H1 (cell line): Measurements from ENCODE around the gene MRPL54. TPM values are rescaled to one million over a fixed set of nuclear protein-coding genes. Genes with fewer than 3 reads are reported as not detected.

ENCODE experiments used
- CTCF ChIA-PET: fragments of 300-600 bp; sonication (Branson Sonifier 250); formaldehyde crosslinking; loops from one replicate; lab custom pipeline; 2021; ENCODE audit not compliant: partially characterized antibody; lab: Charles Lee
- POLR2A ChIA-PET: fragments of 300-600 bp; sonication (Branson Sonifier 250); formaldehyde crosslinking; loops from one replicate; lab custom pipeline; 2021; ENCODE audit warnings: inconsistent platforms; ENCODE audit not compliant: partially characterized antibody; lab: Charles Lee
- DNase-seq, 2 experiments: peaks; one replicate each; pipeline versions ENCODE4 v3.0.0 to v3.0.0-alpha.2; 2010 to 2022; ENCODE audit warnings: low spot score in 2 of 2, low read depth in 1 of 2, mixed read lengths in 1 of 2
- FAIRE-seq: peaks from 2 replicates; lab custom pipeline; 2011; peaks lifted over from hg19 to GRCh38; lab: Jason Lieb, UNC
- H2AFZ ChIP-seq: 2 replicates; pipeline ENCODE4 v1.8.1; 2012; ENCODE audit warnings: low read length, inconsistent platforms
- H2AK5ac ChIP-seq: 2 replicates; pipeline ENCODE4 v1.6.1; 2013; ENCODE audit warnings: low read depth, low read length
- H2BK120ac ChIP-seq: replicated peaks from 2 replicates; pipeline ENCODE3; 2013; ENCODE audit warnings: low read depth, low read length, inconsistent platforms
- H2BK12ac ChIP-seq: 2 replicates; pipeline ENCODE4 v1.6.1; 2013; ENCODE audit warnings: low read depth, low read length
- H2BK15ac ChIP-seq: 2 replicates; pipeline ENCODE4 v1.6.1; 2013; ENCODE audit warnings: low read length
- H2BK20ac ChIP-seq: 2 replicates; pipeline ENCODE4 v1.6.1; 2013; ENCODE audit warnings: low read length
- H2BK5ac ChIP-seq: 2 replicates; pipeline ENCODE4 v1.6.1; 2013; ENCODE audit warnings: low read depth, low read length
- H3K14ac ChIP-seq: 2 replicates; pipeline ENCODE4 v1.6.1; 2013; ENCODE audit warnings: inconsistent platforms; ENCODE audit not compliant: insufficient read length
- H3K18ac ChIP-seq: 2 replicates; pipeline ENCODE4 v1.6.1; 2013; ENCODE audit warnings: low read length; ENCODE audit errors: extremely low read depth
- H3K23ac ChIP-seq: 2 replicates; pipeline ENCODE4 v1.6.1; 2013; ENCODE audit warnings: inconsistent platforms; ENCODE audit not compliant: insufficient read length
- H3K23me2 ChIP-seq: 2 replicates; pipeline ENCODE4 v1.6.1; 2013; ENCODE audit warnings: low read depth, low read length
- H3K27ac ChIP-seq: 2 replicates; pipeline ENCODE4 v1.6.1; 2011; ENCODE audit warnings: low read depth, low read length, inconsistent platforms
- H3K27me3 ChIP-seq, 4 experiments: replicated peaks in 1 of 4; 1 replicate in 1 of 4; 2 replicates in 3 of 4; pipeline versions ENCODE4 v1.6.1 to v1.8.1; 2011 to 2013; ENCODE audit warnings: low read length in 3 of 4, mild to moderate bottlenecking in 3 of 4, inconsistent platforms in 2 of 4, mixed read lengths in 2 of 4, moderate library complexity in 1 of 4; ENCODE audit not compliant: control insufficient read depth in 3 of 4, insufficient read depth in 3 of 4; ENCODE audit errors: extremely low read depth in 1 of 4
- H3K36me3 ChIP-seq, 4 experiments: 2 replicates each; pipeline versions ENCODE4 v1.6.1 to v1.8.1; 2011 to 2013; ENCODE audit warnings: mild to moderate bottlenecking in 4 of 4, low read length in 3 of 4, moderate library complexity in 2 of 4, control low read depth in 1 of 4, inconsistent platforms in 1 of 4; ENCODE audit not compliant: insufficient read depth in 4 of 4, control insufficient read depth in 2 of 4
- H3K4ac ChIP-seq: replicated peaks from 2 replicates; pipeline ENCODE3; 2013; ENCODE audit warnings: low read length, low read depth, mixed read lengths, inconsistent platforms; ENCODE audit not compliant: insufficient read length
- H3K4me1 ChIP-seq, 4 experiments: replicated peaks in 1 of 4; 1 replicate in 1 of 4; 2 replicates in 3 of 4; pipeline versions ENCODE4 v1.6.1 to v1.8.1; 2011 to 2013; ENCODE audit warnings: low read length in 3 of 4, inconsistent platforms in 2 of 4, mixed read lengths in 1 of 4; ENCODE audit not compliant: insufficient read depth in 4 of 4, control insufficient read depth in 3 of 4
- H3K4me2 ChIP-seq, 2 experiments: 2 replicates each; pipeline versions ENCODE4 v1.6.1 to v1.8.1; 2011 to 2013; ENCODE audit warnings: low read depth in 2 of 2, low read length in 2 of 2, control low read depth in 1 of 2, inconsistent platforms in 1 of 2, mild to moderate bottlenecking in 1 of 2; ENCODE audit not compliant: insufficient read depth in 1 of 2
- H3K4me3 ChIP-seq, 4 experiments: fragments of 200-600, 300-600 bp in 1 of 4; sonication (generic), shearing (Covaris generic), sonication (Bioruptor Twin) in 1 of 4; 2 replicates each; pipeline versions ENCODE4 v1.5.1 to v1.8.1; 2011 to 2016; ENCODE audit warnings: low read length in 4 of 4, low read depth in 3 of 4, control low read depth in 2 of 4, inconsistent platforms in 2 of 4, mild to moderate bottlenecking in 2 of 4, mixed read lengths in 1 of 4, moderate library complexity in 1 of 4; ENCODE audit not compliant: insufficient read depth in 2 of 4; ENCODE audit errors: extremely low read depth in 1 of 4
- H3K56ac ChIP-seq: replicated peaks from 2 replicates; pipeline ENCODE3; 2013; ENCODE audit warnings: low read depth, mild to moderate bottlenecking, mixed read lengths, low read length, inconsistent platforms; ENCODE audit not compliant: insufficient read length
- H3K79me1 ChIP-seq: 2 replicates; pipeline ENCODE4 v1.6.1; 2013; ENCODE audit warnings: low read depth, low read length, control low read depth
- H3K79me2 ChIP-seq, 2 experiments: 2 replicates each; pipeline versions ENCODE4 v1.6.1 to v1.8.1; 2012 to 2013; ENCODE audit warnings: low read length in 2 of 2, mild to moderate bottlenecking in 2 of 2, inconsistent platforms in 1 of 2; ENCODE audit not compliant: insufficient read depth in 2 of 2, control insufficient read depth in 1 of 2
- H3K9ac ChIP-seq, 4 experiments: replicated peaks in 1 of 4; 1 replicate in 1 of 4; 2 replicates in 3 of 4; pipeline versions ENCODE4 v1.6.1 to v1.8.1; 2011 to 2013; ENCODE audit warnings: low read depth in 3 of 4, low read length in 3 of 4, control low read depth in 2 of 4, mild to moderate bottlenecking in 2 of 4, moderate library complexity in 2 of 4, inconsistent platforms in 1 of 4; ENCODE audit errors: extremely low read depth in 1 of 4
- H3K9me3 ChIP-seq, 2 experiments: 2 replicates each; pipeline versions ENCODE4 v1.6.1 to v1.8.1; 2012 to 2013; ENCODE audit warnings: mild to moderate bottlenecking in 2 of 2, moderate library complexity in 2 of 2, control low read depth in 1 of 2, inconsistent platforms in 1 of 2, low read depth in 1 of 2, low read length in 1 of 2, mixed read lengths in 1 of 2; ENCODE audit not compliant: insufficient read depth in 2 of 2
- H4K20me1 ChIP-seq, 2 experiments: replicated peaks in 1 of 2; 2 replicates each; pipeline versions ENCODE3 to v1.8.1; 2011 to 2013; ENCODE audit warnings: inconsistent platforms in 2 of 2, low read length in 2 of 2, mild to moderate bottlenecking in 1 of 2; ENCODE audit not compliant: insufficient read depth in 2 of 2, control insufficient read depth in 1 of 2
- H4K5ac ChIP-seq: 2 replicates; pipeline ENCODE4 v1.6.1; 2013; ENCODE audit warnings: low read length, low read depth, mixed read lengths, inconsistent platforms; ENCODE audit not compliant: insufficient read length
- H4K8ac ChIP-seq: 2 replicates; pipeline ENCODE4 v1.8.0; 2013; ENCODE audit warnings: mild to moderate bottlenecking, moderate library complexity, low read length, inconsistent platforms; ENCODE audit not compliant: insufficient read depth; ENCODE audit errors: extremely low read depth
- H4K91ac ChIP-seq: replicated peaks from 2 replicates; pipeline ENCODE3; 2013; ENCODE audit warnings: low read length, mixed read lengths, inconsistent platforms; ENCODE audit not compliant: insufficient read length
- BCL11A ChIP-seq, 2 experiments: IDR thresholded peaks; one replicate each; pipeline ENCODE4 v1.6.1; 2011; ENCODE audit warnings: low read depth in 2 of 2, low read length in 2 of 2, mild to moderate bottlenecking in 2 of 2
- EP300 ChIP-seq, 2 experiments: IDR thresholded peaks; 1 replicate in 1 of 2; 2 replicates in 1 of 2; pipeline ENCODE4 v1.6.1; 2011 to 2012; ENCODE audit warnings: low read depth in 2 of 2, low read length in 2 of 2, mild to moderate bottlenecking in 2 of 2, borderline replicate concordance in 1 of 2, inconsistent platforms in 1 of 2, moderate library complexity in 1 of 2
- NRF1 ChIP-seq: IDR thresholded peaks from 2 replicates; pipeline ENCODE4 v1.6.1; 2011; ENCODE audit warnings: mild to moderate bottlenecking, low read depth, low read length, improper control_type of control experiment
- RFX5 ChIP-seq: IDR thresholded peaks from 2 replicates; pipeline ENCODE4 v1.6.1; 2011; ENCODE audit warnings: low read depth, low read length, improper control_type of control experiment, borderline replicate concordance
- TAF7 ChIP-seq: optimal IDR thresholded peaks from 2 replicates; pipeline ENCODE3; 2011; ENCODE audit warnings: low read depth, mild to moderate bottlenecking, inconsistent platforms, low read length, moderate library complexity, borderline replicate concordance
- TBP ChIP-seq: IDR thresholded peaks from 2 replicates; pipeline ENCODE4 v1.6.1; 2011; ENCODE audit warnings: low read depth, low read length, improper control_type of control experiment
- WGBS, 2 experiments: shearing (Covaris generic) in 1 of 2; methylation state at CpG; one replicate each; pipeline versions ENCODE4 v1.1.6 to v1.1.7; 2013 to 2015; ENCODE audit warnings: low lambda C conversion rate in 2 of 2, mixed read lengths in 2 of 2, inconsistent platforms in 1 of 2, low coverage in 1 of 2, missing lambda C conversion rate in 1 of 2; ENCODE audit not compliant: insufficient replicate concordance in 2 of 2, insufficient coverage in 1 of 2, insufficient read length in 1 of 2; ENCODE audit errors: extremely low coverage in 1 of 2, missing lambda C conversion rate in 1 of 2; 5-methylcytosine and 5-hydroxymethylcytosine counted together
- polyA plus RNA-seq, 7 experiments: library from polyadenylated mRNA; depleted of rRNA in 3 of 7; stranded (reverse) in 5 of 7; unstranded in 2 of 7; fragments of >200 nt in 5 of 7; fragments of 200-250 nt in 2 of 7; gene quantifications; 1 replicate in 5 of 7; 2 replicates in 1 of 7; 4 replicates in 1 of 7; pipeline versions ENCODE4 v1.2.1 to v1.2.3, GENCODE V29; 2011 to 2013; ENCODE audit warnings: missing spikeins in 2 of 7, mixed read lengths in 2 of 7
- total RNA-seq: library from RNA; stranded (reverse); fragmentation: NEBNext Ultra II Directional; extraction: Animal tissue kit (Norgen Biotek cat#: 25700); gene quantifications from 2 replicates; pipeline ENCODE4 v1.2.1, GENCODE V29; 2021

The MRPL54 gene
- total and polyA plus RNA-seq, 2 of the 8 experiments (the other 6 are each of a cell fraction or from before 2014, with no cell fraction given): 63.8 to 72.8 TPM

GRCh38 chr19:3805859-3806258 lies 43.4 kb downstream of the MRPL54 start:
- Histone ChIP-seq H3K9me3 (peaks cover 0 to 4% of the 10 kb centered on the region in 2 experiments; a peak in 1 of 4 replicates), H4K5ac (no peak overlapping the region), H3K9ac (no peak overlapping the region), H4K20me1 (peaks cover 0 to 9% of the 10 kb centered on the region in 2 experiments), H2BK15ac (no peak overlapping the region), H3K27ac (no peak overlapping the region), H3K4me3 (no peak overlapping the region), H3K4me2 (no peak overlapping the region), H3K4me1 (peaks cover 0 to 3% (median 1%) of the 10 kb centered on the region in 4 experiments; a peak in 3 of 7 replicates), H3K56ac (no peak overlapping the region), H3K23me2 (peaks cover 9% of the 10 kb centered on the region), H3K27me3 (peaks cover 0 to 5% (median 3%) of the 10 kb centered on the region in 4 experiments; a peak in 5 of 7 replicates), H4K8ac (no peak overlapping the region), H3K36me3 (peaks cover 0 to 3% (median 0%) of the 10 kb centered on the region in 4 experiments; a peak in 1 of 8 replicates), H2AFZ (no peak overlapping the region), H3K23ac (no peak overlapping the region), H3K79me2 (no peaks in the 10 kb centered on the region), H3K18ac (no peak overlapping the region), H2BK20ac (no peak overlapping the region), H3K4ac (no peak overlapping the region), H4K91ac (no peak overlapping the region), H2AK5ac (no peak overlapping the region), H2BK120ac (no peak overlapping the region), H3K14ac (no peak overlapping the region), H3K79me1 (no peaks in the 10 kb centered on the region), H2BK12ac (no peak overlapping the region), H2BK5ac (no peak overlapping the region)
- no peak for TF ChIP-seq TBP
- TF ChIP-seq NRF1: no peak
- no peak for TF ChIP-seq BCL11A (IDR thresholded peaks at IDR 0.05; ENCODE audit: low read depth in 2 of 2, low read length in 2 of 2)
- no peak for TF ChIP-seq EP300 (IDR thresholded peaks at IDR 0.05; ENCODE audit: borderline replicate concordance in 1 of 2, low read depth in 2 of 2, low read length in 2 of 2)
- TF ChIP-seq RFX5: no peak
- no peak for TF ChIP-seq TAF7
- ChIA-PET POLR2A (interaction anchor here (1.4 to 1.6 kb wide), 2 partner anchors 165 to 179 kb away, joined by 4 to 5 read pairs; partner anchors contain the start of genes DAPK3 and EEF2), CTCF (interaction anchor here (2.2 kb wide), 1 partner anchor 16 kb away, joined by 7 read pairs; no protein-coding TSS in a partner anchor)
- 95% methylated on average over 7 of the region's 29 CpGs; no CpG with 5 or more reads in 1 of the 2 experiments for whole genome bisulfite sequencing, 2 experiments
- FAIRE-seq: no peak
- no peak for DNase-seq
